AG04450 (cell line): ENCODE results near the gene CUEDC2. TPM values are rescaled to one million over a fixed set of nuclear protein-coding genes. Genes with fewer than 3 reads are reported as not detected.

Experiments used
- CTCF ChIA-PET: fragments of 300-600, 350-600 bp; formaldehyde crosslinking; extraction: SDS; loops from one replicate; lab custom pipeline; 2022; ENCODE audit warnings: antibody characterized with exemption, inconsistent platforms; lab: Charles Lee
- POLR2A ChIA-PET: fragments of 350-600 bp; formaldehyde crosslinking; extraction: SDS; loops from one replicate; lab custom pipeline; 2021; ENCODE audit warnings: antibody characterized with exemption, inconsistent platforms; lab: Yijun Ruan, JAX
- DNase-seq: peaks from one replicate; pipeline ENCODE4 v3.0.0-alpha.2; 2011; ENCODE audit warnings: low read depth, low spot score
- H3K27ac ChIP-seq: one replicate; pipeline ENCODE4 v1.5.1; 2012; ENCODE audit warnings: low read depth, low read length, control low read depth
- H3K27me3 ChIP-seq: one replicate; pipeline ENCODE4 v1.6.0; 2012; ENCODE audit warnings: low read length; ENCODE audit not compliant: control insufficient read depth, insufficient read depth
- H3K4me3 ChIP-seq: 2 replicates; pipeline ENCODE4 v1.5.1; 2011; ENCODE audit warnings: mild to moderate bottlenecking, low read depth, low read length, control low read depth
- H3K9me3 ChIP-seq: 2 replicates; pipeline ENCODE4 v1.5.1; 2012; ENCODE audit warnings: low read length; ENCODE audit not compliant: control insufficient read depth, insufficient read depth
- CTCF ChIP-seq: IDR thresholded peaks from 2 replicates; pipeline ENCODE4 v1.5.1; 2011; ENCODE audit warnings: low read depth, low read length, control low read depth, inconsistent platforms
- polyA plus RNA-seq: library from polyadenylated mRNA; depleted of rRNA; stranded (reverse); fragments of >200 nt; gene quantifications from 2 replicates; pipeline ENCODE4 v1.2.3, GENCODE V29; 2011

The CUEDC2 gene
- polyA plus RNA-seq, 1 experiment = 61.1 TPM

DNA sequence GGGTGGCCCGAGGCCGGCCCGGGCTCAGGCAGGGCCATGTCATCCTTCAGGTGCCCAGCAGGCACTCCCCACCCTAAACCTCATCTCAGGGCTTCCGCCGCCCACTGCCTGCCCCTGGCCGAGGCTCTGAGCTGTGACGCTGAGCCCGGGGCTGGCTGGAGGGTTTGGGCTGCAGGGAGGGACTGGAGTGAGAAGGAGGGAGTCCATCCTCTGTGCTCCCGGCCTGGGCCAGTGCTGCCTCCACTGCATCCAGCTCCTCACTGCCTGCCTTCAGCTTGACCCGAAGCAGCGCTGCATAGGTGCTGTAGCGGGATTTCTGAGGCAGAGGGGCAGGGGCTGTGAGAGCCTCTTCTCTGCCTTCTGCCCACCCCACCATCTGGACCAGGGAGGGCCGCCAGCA is 29.3 kb downstream of the CUEDC2 start:
- H3K27me3 ChIP-seq = peaks cover 3% of the 10 kb centered on the region
- ChIA-PET CTCF (interaction anchor here (0.6 to 1.8 kb wide), 8 partner anchors 8 to 234 kb away, joined by 3 to 9 read pairs (median 4); no protein-coding TSS in a partner anchor), POLR2A (interaction anchor here (0.7 kb wide), 1 partner anchor 19 kb away, joined by 4 read pairs; no protein-coding TSS in a partner anchor)
- H3K4me3 ChIP-seq = no peak overlapping the region
- no peak overlapping the region for H3K27ac ChIP-seq
- DNase-seq = no peak
- H3K9me3 ChIP-seq = no peaks in the 10 kb centered on the region; the same call in 1 of the 2 replicates
- no peak for TF ChIP-seq CTCF

DNA sequence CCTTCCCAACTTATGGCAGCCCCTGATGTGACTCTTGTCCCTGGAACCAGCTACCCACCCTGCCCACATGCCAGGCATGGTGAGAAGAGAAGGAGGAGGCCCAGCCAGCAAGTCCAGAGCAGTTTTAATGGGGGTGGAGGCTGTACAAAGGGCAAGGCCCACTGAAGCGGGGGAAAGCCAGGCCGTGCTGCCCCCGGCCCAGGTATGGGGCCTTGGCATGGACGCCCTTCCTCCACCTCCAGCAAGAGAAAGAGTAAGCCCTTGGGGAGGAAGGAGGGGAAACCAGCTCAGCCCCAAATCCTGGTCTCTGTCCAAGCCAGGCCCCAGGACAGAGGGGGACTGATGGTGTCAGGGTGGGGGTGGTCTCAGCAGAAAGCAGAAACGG is 29.9 kb downstream of the CUEDC2 start:
- DNase-seq = no peak
- Histone ChIP-seq H3K27ac (no peak overlapping the region), H3K4me3 (no peak overlapping the region), H3K27me3 (no peaks in the 10 kb centered on the region), H3K9me3 (no peaks in the 10 kb centered on the region; the same call in 1 of the 2 replicates)
- POLR2A ChIA-PET = no interaction called here
- CTCF ChIA-PET = interaction anchor here (1.0 to 1.2 kb wide), 3 partner anchors 9 to 76 kb away, joined by 3 to 5 read pairs (median 3); no protein-coding TSS in a partner anchor
- no peak for TF ChIP-seq CTCF

GRCh38 chr10:102401735-102402511 is 30.5 kb downstream of the CUEDC2 start:
- Histone ChIP-seq H3K27ac (no peak overlapping the region), H3K9me3 (no peaks in the 10 kb centered on the region; the same call in 1 of the 2 replicates), H3K4me3 (no peak overlapping the region), H3K27me3 (no peaks in the 10 kb centered on the region)
- no peak for TF ChIP-seq CTCF
- CTCF ChIA-PET = interaction anchor here (0.8 to 4.2 kb wide), 3 partner anchors 8 to 172 kb away, joined by 3 to 33 read pairs (median 5); partner anchors contain the start of gene FBXL15
- POLR2A ChIA-PET = interaction anchor here (0.6 kb wide), 1 partner anchor 139 kb away, joined by 15 read pairs; no protein-coding TSS in a partner anchor
- no peak for DNase-seq

GRCh38 chr10:102401342-102401654 is 31.1 kb downstream of the CUEDC2 start:
- POLR2A ChIA-PET = interaction anchor here (0.6 kb wide), 1 partner anchor 140 kb away, joined by 15 read pairs; no protein-coding TSS in a partner anchor
- CTCF ChIA-PET = interaction anchor here (0.8 to 4.2 kb wide), 4 partner anchors 16 to 174 kb away, joined by 3 to 33 read pairs (median 12); partner anchors contain the start of genes ELOVL3 and FBXL15
- no peak for TF ChIP-seq CTCF
- no peak for DNase-seq
- no peaks in the 10 kb centered on the region; the same call in 1 of the 2 replicates for H3K9me3 ChIP-seq
- peak overlapping the region; percentile 21 for H3K27ac ChIP-seq
- no peak overlapping the region for H3K4me3 ChIP-seq
- H3K27me3 ChIP-seq = no peaks in the 10 kb centered on the region
